PFSK-1 (cell line): Measurements from ENCODE around the gene SMC3.
A peak's percentile ranks its signal among the peaks of the same experiment; 100 is the strongest.

Experiments used
- POLR2AphosphoS5 ChIP-seq: IDR thresholded peaks from 2 replicates; pipeline ENCODE4 v1.6.1; 2012; ENCODE audit warnings: low read depth, mild to moderate bottlenecking, control low read depth, low read length, moderate library complexity
- REST ChIP-seq, 2 experiments: IDR thresholded peaks; 2 replicates each; pipeline versions ENCODE4 v1.6.1 to v1.8.0; 2011 to 2012; ENCODE audit warnings: low read depth in 2 of 2, low read length in 2 of 2, control low read depth in 1 of 2, inconsistent platforms in 1 of 2, mild to moderate bottlenecking in 1 of 2, moderate library complexity in 1 of 2; ENCODE audit not compliant: insufficient read depth in 1 of 2
- TAF1 ChIP-seq: IDR thresholded peaks from 2 replicates; pipeline ENCODE4 v1.6.1; 2012; ENCODE audit warnings: low read length, control low read depth, borderline replicate concordance; ENCODE audit not compliant: insufficient read depth

- TF ChIP-seq POLR2AphosphoS5 (no peak), TAF1 (no peak), REST (IDR thresholded peaks at IDR 0.05; ENCODE audit: insufficient read depth in 1 of 2, low read depth in 2 of 2, low read length in 2 of 2) (0 out of 4 replicates have a peak, but pooled peaks of 1 of the 2 experiments have one; percentile 10)
Observed at GRCh38 chr10:110641256-110641655, 73.8 kb downstream of the SMC3 start.
